Measurements from ENCODE around the gene TBX2. TPM values are rescaled to one million over a fixed set of nuclear protein-coding genes. Genes with fewer than 3 reads are reported as not detected.

TBX2 gene
- total and polyA plus RNA-seq, 2 of the 13 experiments (the other 11 are each of a cell fraction or from before 2014, with no cell fraction given) = 2.8 to 15.3 TPM

GRCh38 chr17:61368049-61368831, 31.4 kb upstream of the TBX2 start (continued):
- TF ChIP-seq IRX3 (CRISPR knock-in tag; IDR thresholded peaks at IDR 0.05; ENCODE audit: borderline replicate concordance, low read depth) (no peak), ZNF670 (CRISPR knock-in tag; IDR thresholded peaks at IDR 0.05; ENCODE audit: borderline replicate concordance) (no peak), MLX (CRISPR knock-in tag; IDR thresholded peaks at IDR 0.05) (no peak), TCF7L2 (IDR thresholded peaks at IDR 0.05; ENCODE audit: low read depth, low read length) (no peak), ZNF552 (CRISPR knock-in tag; IDR thresholded peaks at IDR 0.05; ENCODE audit: borderline replicate concordance) (no peak), ZFP82 (CRISPR knock-in tag; IDR thresholded peaks at IDR 0.05; ENCODE audit: borderline replicate concordance) (no peak), PREB (CRISPR knock-in tag; IDR thresholded peaks at IDR 0.05) (no peak), FOXJ3 (CRISPR knock-in tag; IDR thresholded peaks at IDR 0.05; ENCODE audit: borderline replicate concordance) (no peak), ZNF256 (CRISPR knock-in tag; conservative IDR thresholded peaks at IDR 0.05) (no peak), HOXA5 (CRISPR knock-in tag; IDR thresholded peaks at IDR 0.05) (no peak), AKNA (CRISPR knock-in tag; IDR thresholded peaks at IDR 0.05; ENCODE audit: borderline replicate concordance) (no peak), ZNF235 (CRISPR knock-in tag; IDR thresholded peaks at IDR 0.05; ENCODE audit: borderline replicate concordance) (no peak), ZNF225 (CRISPR knock-in tag; IDR thresholded peaks at IDR 0.05) (no peak), TEF (CRISPR knock-in tag; IDR thresholded peaks at IDR 0.05) (no peak)
